HepG2 (cell line): ENCODE data around the gene CELSR3. TPM values are rescaled to one million over a fixed set of nuclear protein-coding genes. Genes with fewer than 3 reads are reported as not detected.

ENCODE experiments used
- AGO1 ChIP-seq: fragments of 200-400 bp; formaldehyde crosslinking; IDR thresholded peaks from 2 replicates; pipeline ENCODE4 v1.6.1; 2017; ENCODE audit warnings: mild to moderate bottlenecking, low read depth, low read length, moderate library complexity; ENCODE audit not compliant: poor library complexity, severe bottlenecking
- CBFB ChIP-seq: sonication (generic); formaldehyde crosslinking; IDR thresholded peaks from 2 replicates; pipeline ENCODE4 v1.4.0; 2020; ENCODE audit warnings: missing genetic modification reagents
- CC2D1A ChIP-seq: sonication (generic); formaldehyde crosslinking; IDR thresholded peaks from 2 replicates; pipeline ENCODE4 v1.8.1; 2023; ENCODE audit warnings: mild to moderate bottlenecking, missing genetic modification reagents
- HNF1A ChIP-seq, 2 experiments: sonication (generic) in 1 of 2; formaldehyde crosslinking in 1 of 2; IDR thresholded peaks; 2 replicates each; pipeline versions ENCODE4 v1.4.0 to v1.6.1; 2016 to 2020; ENCODE audit warnings: borderline replicate concordance in 1 of 2, low read depth in 1 of 2, mild to moderate bottlenecking in 1 of 2, missing genetic modification reagents in 1 of 2
- KAT8 ChIP-seq: IDR thresholded peaks from 2 replicates; pipeline ENCODE4 v1.6.1; 2016; ENCODE audit warnings: missing genetic modification reagents, missing compliant biosample characterization
- MEIS2 ChIP-seq: sonication (generic); formaldehyde crosslinking; IDR thresholded peaks from 2 replicates; pipeline ENCODE4 v1.9.0; 2021; ENCODE audit warnings: mild to moderate bottlenecking, missing genetic modification reagents
- NFATC3 ChIP-seq: sonication (generic); formaldehyde crosslinking; IDR thresholded peaks from 2 replicates; pipeline ENCODE4 v1.5.1; 2020; ENCODE audit warnings: mild to moderate bottlenecking, missing genetic modification reagents
- NKX3-1 ChIP-seq: sonication (generic); formaldehyde crosslinking; IDR thresholded peaks from 2 replicates; pipeline ENCODE4 v1.5.0; 2020; ENCODE audit warnings: missing genetic modification reagents
- PLSCR1 ChIP-seq: sonication (generic); formaldehyde crosslinking; IDR thresholded peaks from 2 replicates; pipeline ENCODE4 v1.5.0; 2020; ENCODE audit warnings: missing genetic modification reagents, mild to moderate bottlenecking, borderline replicate concordance
- PRMT3 ChIP-seq: sonication (generic); formaldehyde crosslinking; IDR thresholded peaks from 2 replicates; pipeline ENCODE4 v1.8.1; 2022; ENCODE audit warnings: low read depth, mild to moderate bottlenecking, moderate library complexity, missing genetic modification reagents, borderline replicate concordance
- STAT5B ChIP-seq: sonication (generic); formaldehyde crosslinking; IDR thresholded peaks from 2 replicates; pipeline ENCODE4 v1.4.0; 2020; ENCODE audit warnings: missing genetic modification reagents
- UBTF ChIP-seq: sonication (generic); formaldehyde crosslinking; IDR thresholded peaks from 2 replicates; pipeline ENCODE4 v1.4.0; 2020; ENCODE audit warnings: mild to moderate bottlenecking, missing genetic modification reagents
- ZIK1 ChIP-seq: sonication (generic); formaldehyde crosslinking; IDR thresholded peaks from 2 replicates; pipeline ENCODE4 v1.5.0; 2020; ENCODE audit warnings: mild to moderate bottlenecking, low read depth, missing genetic modification reagents, borderline replicate concordance
- ZNF414 ChIP-seq: sonication (generic); formaldehyde crosslinking; IDR thresholded peaks from 2 replicates; pipeline ENCODE4 v1.5.0; 2020; ENCODE audit warnings: missing genetic modification reagents
- ZNF460 ChIP-seq: sonication (generic); formaldehyde crosslinking; IDR thresholded peaks from 2 replicates; pipeline ENCODE4 v1.5.1; 2020; ENCODE audit warnings: missing genetic modification reagents, mild to moderate bottlenecking, borderline replicate concordance
- ZNF496 ChIP-seq: sonication (generic); formaldehyde crosslinking; IDR thresholded peaks from 2 replicates; pipeline ENCODE4 v1.8.1; 2023; ENCODE audit warnings: mild to moderate bottlenecking, moderate library complexity, missing genetic modification reagents; ENCODE audit not compliant: insufficient replicate concordance
- ZNF614 ChIP-seq: IDR thresholded peaks from 2 replicates; pipeline ENCODE4 v1.6.1; 2018; ENCODE audit warnings: missing biosample characterization, missing genetic modification reagents, inconsistent platforms, borderline replicate concordance
- ZNF788 ChIP-seq: sonication (generic); formaldehyde crosslinking; IDR thresholded peaks from 2 replicates; pipeline ENCODE4 v1.5.0; 2020; ENCODE audit warnings: mild to moderate bottlenecking, missing genetic modification reagents, borderline replicate concordance
- ZNF816 ChIP-seq: sonication (generic); formaldehyde crosslinking; IDR thresholded peaks from 2 replicates; pipeline ENCODE4 v1.8.0; 2022; ENCODE audit warnings: missing genetic modification reagents, mild to moderate bottlenecking, borderline replicate concordance
- ZSCAN12 ChIP-seq: sonication (generic); formaldehyde crosslinking; IDR thresholded peaks from 2 replicates; pipeline ENCODE4 v1.9.0; 2021; ENCODE audit warnings: mild to moderate bottlenecking, missing genetic modification reagents
- polyA plus RNA-seq, 8 experiments: library from polyadenylated mRNA; depleted of rRNA in 3 of 8; stranded (reverse) in 7 of 8; unstranded in 1 of 8; fragments of >200 nt; fragmentation: Illumina TruSeq in 4 of 8; extraction: Trizol in 4 of 8; gene quantifications; 2 replicates each; pipeline versions ENCODE4 v1.2.1 to v1.2.3, GENCODE V29; 2011 to 2016; ENCODE audit warnings: low read depth in 4 of 8, missing spikeins in 1 of 8, mixed read lengths in 1 of 8; ENCODE audit not compliant: insufficient read depth in 1 of 8
- total RNA-seq, 5 experiments: library from RNA; depleted of rRNA; stranded (reverse); fragments of >200 nt; fragmentation: Illumina TruSeq; extraction: Trizol; gene quantifications; 2 replicates each; pipeline ENCODE4 v1.2.3, GENCODE V29; 2016; ENCODE audit warnings: low read depth in 1 of 5

CELSR3 gene
- total and polyA plus RNA-seq, 2 of the 13 experiments (the other 11 are each of a cell fraction or from before 2014, with no cell fraction given) = 5.4 to 6.7 TPM

GRCh38 chr3:48609088-48610005 lies 53.3 kb downstream of the CELSR3 start, which contains the start of gene UQCRC1 (continued):
- TF ChIP-seq HNF1A (IDR thresholded peaks at IDR 0.05; ENCODE audit: low read depth) (no peak), HNF1A (CRISPR knock-in tag; IDR thresholded peaks at IDR 0.05; ENCODE audit: borderline replicate concordance) (peak; percentile 77; the same call in 1 of the 2 replicates), CC2D1A (CRISPR knock-in tag) (no peak), STAT5B (CRISPR knock-in tag) (no peak), MEIS2 (no peak; the same call in 1 of the 2 replicates), ZNF816 (CRISPR knock-in tag) (peak; percentile 14; the same call in 1 of the 2 replicates), CBFB (CRISPR knock-in tag) (no peak; the same call in 1 of the 2 replicates), ZNF496 (CRISPR knock-in tag) (no peak), KAT8 (peak; percentile 71), PRMT3 (no peak), AGO1 (peak; percentile 67), ZIK1 (CRISPR knock-in tag) (peak; percentile 91), NFATC3 (no peak), PLSCR1 (CRISPR knock-in tag) (0 out of 2 replicates have a peak, but pooled peaks have one; percentile 35), ZNF788 (CRISPR knock-in tag) (peak; percentile 84; the same call in 1 of the 2 replicates), ZSCAN12 (CRISPR knock-in tag) (no peak), ZNF614 (peak; percentile 39; the same call in 1 of the 2 replicates), ZNF460 (CRISPR knock-in tag) (no peak), UBTF (CRISPR knock-in tag) (peak; percentile 81), NKX3-1 (no peak), ZNF414 (CRISPR knock-in tag) (peak; percentile 83)
